Measurements from ENCODE around the gene TUBB4A. TPM values are rescaled to one million over a fixed set of nuclear protein-coding genes. Genes with fewer than 3 reads are reported as not detected.

The TUBB4A gene
- total and polyA plus RNA-seq, 2 of the 8 experiments (the other 6 are each of a cell fraction or from before 2014, with no cell fraction given) = 16.8 to 30.4 TPM

DNA sequence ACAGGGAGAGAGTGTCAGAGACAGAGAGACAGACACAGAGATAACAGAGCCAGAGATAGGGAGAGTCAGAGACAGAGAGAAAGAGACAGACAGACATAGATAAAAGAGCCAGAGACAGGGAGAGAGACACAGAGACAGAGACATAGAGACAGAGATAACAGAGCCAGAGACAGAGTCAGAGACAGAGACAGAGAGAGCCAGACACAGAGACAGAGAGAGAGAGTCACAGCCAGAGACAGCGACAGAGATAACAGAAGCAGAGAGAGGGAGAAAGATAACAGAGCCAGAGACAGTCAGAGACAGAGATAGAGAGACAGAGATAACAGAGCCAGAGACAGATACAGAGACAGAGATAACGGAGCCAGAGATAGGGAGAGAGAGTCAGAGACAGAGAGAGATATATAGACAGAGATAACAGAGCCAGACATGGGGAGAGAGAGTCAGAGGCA, 27.9 kb upstream of the TUBB4A start:
- no peak for FAIRE-seq
- Histone ChIP-seq H3K79me1 (ENCODE audit: low read depth, low read length) (peaks cover 4% of the 10 kb centered on the region), H2BK15ac (ENCODE audit: low read length) (0 out of 2 replicates have a peak overlapping the region, but pooled peaks have one; percentile 8), H3K4me3 (ENCODE audit: extremely low read depth in 1 of 4, insufficient read depth in 2 of 4, low read depth in 3 of 4, low read length in 4 of 4) (peak overlapping the region in 2 of 4 experiments; percentile 68 to 70; a peak in 4 of 8 replicates), H3K4ac (replicated peaks; ENCODE audit: insufficient read length, low read depth, low read length) (no peak overlapping the region), H4K8ac (ENCODE audit: extremely low read depth, insufficient read depth, low read length) (no peak overlapping the region), H2AK5ac (ENCODE audit: low read depth, low read length) (peak overlapping the region; percentile 90; the same call in 1 of the 2 replicates), H3K18ac (ENCODE audit: extremely low read depth, low read length) (no peak overlapping the region), H3K4me2 (ENCODE audit: insufficient read depth in 1 of 2, low read depth in 2 of 2, low read length in 2 of 2) (peak overlapping the region; percentile 98 to 100; a peak in 3 of 4 replicates), H3K27ac (ENCODE audit: low read depth, low read length) (no peak overlapping the region), H2AFZ (ENCODE audit: low read length) (no peak overlapping the region), H3K79me2 (ENCODE audit: control insufficient read depth in 1 of 2, insufficient read depth in 2 of 2, low read length in 2 of 2) (no peaks in the 10 kb centered on the region), H3K9ac (replicated peaks in 1 of 4; ENCODE audit: extremely low read depth in 1 of 4, low read depth in 3 of 4, low read length in 3 of 4) (no peak overlapping the region), H2BK20ac (ENCODE audit: low read length) (no peak overlapping the region), H3K56ac (replicated peaks; ENCODE audit: insufficient read length, low read depth, low read length) (no peak overlapping the region), H3K27me3 (replicated peaks in 1 of 4; ENCODE audit: control insufficient read depth in 3 of 4, extremely low read depth in 1 of 4, insufficient read depth in 3 of 4, low read length in 3 of 4) (peaks cover 17 to 39% (median 38%) of the 10 kb centered on the region in 4 experiments), H3K14ac (ENCODE audit: insufficient read length) (no peak overlapping the region), H3K9me3 (ENCODE audit: insufficient read depth in 2 of 2, low read depth in 1 of 2, low read length in 1 of 2) (no peaks in the 10 kb centered on the region), H4K20me1 (replicated peaks in 1 of 2; ENCODE audit: control insufficient read depth in 1 of 2, insufficient read depth in 2 of 2, low read length in 2 of 2) (peaks cover 0 to 4% of the 10 kb centered on the region in 2 experiments), H2BK120ac (replicated peaks; ENCODE audit: low read depth, low read length) (no peak overlapping the region), H2BK5ac (ENCODE audit: low read depth, low read length) (no peak overlapping the region; the same call in 1 of the 2 replicates), H3K23ac (ENCODE audit: insufficient read length) (no peak overlapping the region), H3K23me2 (ENCODE audit: low read depth, low read length) (peaks cover 20% of the 10 kb centered on the region), H3K4me1 (replicated peaks in 1 of 4; ENCODE audit: control insufficient read depth in 3 of 4, insufficient read depth in 4 of 4, low read length in 3 of 4) (peaks cover 5 to 29% (median 19%) of the 10 kb centered on the region in 4 experiments), H4K91ac (replicated peaks; ENCODE audit: insufficient read length, low read length) (no peak overlapping the region), H3K36me3 (ENCODE audit: control insufficient read depth in 2 of 4, insufficient read depth in 4 of 4, low read length in 3 of 4) (no peaks in the 10 kb centered on the region; a peak in 1 of 8 replicates), H2BK12ac (ENCODE audit: low read depth, low read length) (peak overlapping the region; percentile 94; the same call in 1 of the 2 replicates), H4K5ac (ENCODE audit: insufficient read length, low read depth, low read length) (no peak overlapping the region)
- ChIA-PET POLR2A (ENCODE audit: partially characterized antibody) (interaction anchor here (0.8 to 6.7 kb wide), 16 partner anchors 8 to 244 kb away, joined by 3 to 72 read pairs (median 3); partner anchors contain the start of genes GPR108 and SLC25A23), CTCF (ENCODE audit: partially characterized antibody) (no interaction called here)
- WGBS, 2 experiments (ENCODE audit: extremely low coverage in 1 of 2, insufficient coverage in 1 of 2, insufficient read length in 1 of 2, insufficient replicate concordance in 2 of 2, low coverage in 1 of 2, low lambda C conversion rate in 2 of 2, missing lambda C conversion rate in 1 of 2) = 72% methylated on average over 2 of the region's 2 CpGs; no CpG with 5 or more reads in 1 of the 2 experiments
- DNase-seq (ENCODE audit: low read depth in 1 of 2, low spot score in 2 of 2) = no peak
- TF ChIP-seq NRF1 (IDR thresholded peaks at IDR 0.05; ENCODE audit: low read depth, low read length) (no peak), TBP (IDR thresholded peaks at IDR 0.05; ENCODE audit: low read depth, low read length) (no peak), SRF (IDR thresholded peaks at IDR 0.05; ENCODE audit: low read depth, low read length) (no peak), CTBP2 (IDR thresholded peaks at IDR 0.05; ENCODE audit: borderline replicate concordance, insufficient read depth, insufficient read length, low read length) (no peak), SIX5 (IDR thresholded peaks at IDR 0.05; ENCODE audit: low read depth, low read length) (no peak), CHD2 (IDR thresholded peaks at IDR 0.05; ENCODE audit: low read length) (no peak), SIRT6 (IDR thresholded peaks at IDR 0.05; ENCODE audit: low read length) (no peak), CREB1 (IDR thresholded peaks at IDR 0.05) (no peak), KDM1A (IDR thresholded peaks at IDR 0.05; ENCODE audit: borderline replicate concordance, low read length) (no peak)
- TF ChIP-seq, protein P1, sequence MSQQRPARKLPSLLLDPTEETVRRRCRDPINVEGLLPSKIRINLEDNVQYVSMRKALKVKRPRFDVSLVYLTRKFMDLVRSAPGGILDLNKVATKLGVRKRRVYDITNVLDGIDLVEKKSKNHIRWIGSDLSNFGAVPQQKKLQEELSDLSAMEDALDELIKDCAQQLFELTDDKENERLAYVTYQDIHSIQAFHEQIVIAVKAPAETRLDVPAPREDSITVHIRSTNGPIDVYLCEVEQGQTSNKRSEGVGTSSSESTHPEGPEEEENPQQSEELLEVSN (IDR thresholded peaks at IDR 0.05) = no peak
- TF ChIP-seq, protein P2, sequence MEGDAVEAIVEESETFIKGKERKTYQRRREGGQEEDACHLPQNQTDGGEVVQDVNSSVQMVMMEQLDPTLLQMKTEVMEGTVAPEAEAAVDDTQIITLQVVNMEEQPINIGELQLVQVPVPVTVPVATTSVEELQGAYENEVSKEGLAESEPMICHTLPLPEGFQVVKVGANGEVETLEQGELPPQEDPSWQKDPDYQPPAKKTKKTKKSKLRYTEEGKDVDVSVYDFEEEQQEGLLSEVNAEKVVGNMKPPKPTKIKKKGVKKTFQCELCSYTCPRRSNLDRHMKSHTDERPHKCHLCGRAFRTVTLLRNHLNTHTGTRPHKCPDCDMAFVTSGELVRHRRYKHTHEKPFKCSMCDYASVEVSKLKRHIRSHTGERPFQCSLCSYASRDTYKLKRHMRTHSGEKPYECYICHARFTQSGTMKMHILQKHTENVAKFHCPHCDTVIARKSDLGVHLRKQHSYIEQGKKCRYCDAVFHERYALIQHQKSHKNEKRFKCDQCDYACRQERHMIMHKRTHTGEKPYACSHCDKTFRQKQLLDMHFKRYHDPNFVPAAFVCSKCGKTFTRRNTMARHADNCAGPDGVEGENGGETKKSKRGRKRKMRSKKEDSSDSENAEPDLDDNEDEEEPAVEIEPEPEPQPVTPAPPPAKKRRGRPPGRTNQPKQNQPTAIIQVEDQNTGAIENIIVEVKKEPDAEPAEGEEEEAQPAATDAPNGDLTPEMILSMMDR (IDR thresholded peaks at IDR 0.05; ENCODE audit: control extremely low read depth in 1 of 3, insufficient read depth in 1 of 3, low read depth in 1 of 3, low read length in 3 of 3) = no peak

All from H1 (cell line).